Measurements from ENCODE around the gene AADACL3. TPM values are rescaled to one million over a fixed set of nuclear protein-coding genes. Genes with fewer than 3 reads are reported as not detected.

Gene AADACL3
- total and polyA plus RNA-seq, 2 of the 8 experiments (the other 6 are each of a cell fraction or from before 2014, with no cell fraction given): 0.33 to 2.3 TPM

DNA sequence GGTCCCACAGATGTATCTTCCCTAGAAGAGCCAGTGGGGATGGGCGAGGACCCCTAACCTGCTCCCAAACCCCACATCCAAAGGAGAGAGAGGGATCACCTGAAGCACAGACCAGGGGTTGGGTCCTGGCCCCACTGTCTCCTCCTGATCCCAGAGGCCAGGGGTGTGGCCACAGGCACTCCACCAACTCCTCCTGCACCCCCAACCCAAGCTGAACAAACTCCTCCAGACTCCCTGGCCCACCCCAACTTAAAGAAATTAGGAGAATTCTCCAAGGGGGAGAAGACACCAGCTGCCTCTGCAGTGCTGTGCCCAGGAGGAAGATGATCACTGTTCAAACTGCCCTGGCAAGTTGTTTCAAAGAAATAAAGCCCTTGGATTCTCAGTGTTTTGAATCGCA is 53.1 kb downstream of the AADACL3 start:
- Histone ChIP-seq H3K27me3 (replicated peaks in 1 of 4; ENCODE audit: control insufficient read depth in 3 of 4, extremely low read depth in 1 of 4, insufficient read depth in 3 of 4, low read length in 3 of 4) (no peaks in the 10 kb centered on the region), H2BK120ac (replicated peaks; ENCODE audit: low read depth, low read length) (no peak overlapping the region), H2BK5ac (ENCODE audit: low read depth, low read length) (no peak overlapping the region), H3K9ac (replicated peaks in 1 of 4; ENCODE audit: extremely low read depth in 1 of 4, low read depth in 3 of 4, low read length in 3 of 4) (no peak overlapping the region), H4K20me1 (replicated peaks in 1 of 2; ENCODE audit: control insufficient read depth in 1 of 2, insufficient read depth in 2 of 2, low read length in 2 of 2) (no peaks in the 10 kb centered on the region), H4K8ac (ENCODE audit: extremely low read depth, insufficient read depth, low read length) (no peak overlapping the region), H2BK15ac (ENCODE audit: low read length) (no peak overlapping the region), H3K4me2 (ENCODE audit: insufficient read depth in 1 of 2, low read depth in 2 of 2, low read length in 2 of 2) (no peak overlapping the region), H3K9me3 (ENCODE audit: insufficient read depth in 2 of 2, low read depth in 1 of 2, low read length in 1 of 2) (no peaks in the 10 kb centered on the region), H3K4ac (replicated peaks; ENCODE audit: insufficient read length, low read depth, low read length) (no peak overlapping the region), H3K23ac (ENCODE audit: insufficient read length) (no peak overlapping the region), H4K91ac (replicated peaks; ENCODE audit: insufficient read length, low read length) (no peak overlapping the region), H3K36me3 (ENCODE audit: control insufficient read depth in 2 of 4, insufficient read depth in 4 of 4, low read length in 3 of 4) (no peaks in the 10 kb centered on the region; a peak in 1 of 8 replicates), H3K18ac (ENCODE audit: extremely low read depth, low read length) (no peak overlapping the region), H3K56ac (replicated peaks; ENCODE audit: insufficient read length, low read depth, low read length) (no peak overlapping the region), H2AK5ac (ENCODE audit: low read depth, low read length) (no peak overlapping the region), H3K4me1 (replicated peaks in 1 of 4; ENCODE audit: control insufficient read depth in 3 of 4, insufficient read depth in 4 of 4, low read length in 3 of 4) (no peaks in the 10 kb centered on the region), H3K79me1 (ENCODE audit: low read depth, low read length) (no peaks in the 10 kb centered on the region), H2BK12ac (ENCODE audit: low read depth, low read length) (no peak overlapping the region), H3K79me2 (ENCODE audit: control insufficient read depth in 1 of 2, insufficient read depth in 2 of 2, low read length in 2 of 2) (no peaks in the 10 kb centered on the region), H2BK20ac (ENCODE audit: low read length) (no peak overlapping the region), H4K5ac (ENCODE audit: insufficient read length, low read depth, low read length) (no peak overlapping the region), H3K4me3 (ENCODE audit: extremely low read depth in 1 of 4, insufficient read depth in 2 of 4, low read depth in 3 of 4, low read length in 4 of 4) (no peak overlapping the region), H3K27ac (ENCODE audit: low read depth, low read length) (no peak overlapping the region), H2AFZ (ENCODE audit: low read length) (no peak overlapping the region), H3K14ac (ENCODE audit: insufficient read length) (no peak overlapping the region), H3K23me2 (ENCODE audit: low read depth, low read length) (no peaks in the 10 kb centered on the region; the same call in 1 of the 2 replicates)
- ChIA-PET CTCF (ENCODE audit: partially characterized antibody) (interaction anchor here (1.6 kb wide), 1 partner anchor 24 kb away, joined by 3 read pairs; the partner anchor contains the start of gene CFAP107), POLR2A (ENCODE audit: partially characterized antibody) (no interaction called here)
- FAIRE-seq: no peak
- WGBS, 2 experiments (ENCODE audit: extremely low coverage in 1 of 2, insufficient coverage in 1 of 2, insufficient read length in 1 of 2, insufficient replicate concordance in 2 of 2, low coverage in 1 of 2, low lambda C conversion rate in 2 of 2, missing lambda C conversion rate in 1 of 2): 44% methylated on average over 2 of the region's 2 CpGs; no CpG with 5 or more reads in 1 of the 2 experiments
- TF ChIP-seq KDM1A (IDR thresholded peaks at IDR 0.05; ENCODE audit: borderline replicate concordance, low read length) (no peak), BCL11A (IDR thresholded peaks at IDR 0.05; ENCODE audit: low read depth in 2 of 2, low read length in 2 of 2) (no peak), ZNF274 (IDR thresholded peaks at IDR 0.05; ENCODE audit: borderline replicate concordance, extremely low read depth, low read length) (no peak)
- no peak for DNase-seq (ENCODE audit: low read depth in 1 of 2, low spot score in 2 of 2)
